Vagina (tissue), 2 donors: Measurements from ENCODE around the gene PRDM10.

ENCODE experiments used
- CTCF ChIP-seq, 3 experiments: fragments of 450-650 bp in 2 of 3; fragments of 200-600 bp in 1 of 3; sonication (generic) in 1 of 3; IDR thresholded peaks; one replicate each; pipeline ENCODE4 v1.5.1; 2017 to 2019; ENCODE audit warnings: antibody characterized with exemption in 3 of 3, mild to moderate bottlenecking in 2 of 3, moderate library complexity in 2 of 3
- POLR2AphosphoS5 ChIP-seq, 2 donors: sonication (generic); formaldehyde crosslinking; IDR thresholded peaks; one replicate each; pipeline ENCODE4 v1.9.0; 2017; ENCODE audit warnings: antibody characterized with exemption in 2 of 2, mild to moderate bottlenecking in 2 of 2, low read depth in 1 of 2; ENCODE audit not compliant: insufficient read depth in 1 of 2

- TF ChIP-seq POLR2AphosphoS5 (IDR thresholded peaks at IDR 0.05; ENCODE audit: insufficient read depth in 1 of 2, low read depth in 1 of 2) (no peak), CTCF (IDR thresholded peaks at IDR 0.05) (no peak)
These were observed 27.1 kb downstream of the PRDM10 start for GRCh38 chr11:129975543-129975942.
